SH-SY5Y (cell line): ENCODE measurements around the gene EFCAB12.

Experiments used
- GATA2 ChIP-seq: IDR thresholded peaks from 2 replicates; pipeline ENCODE4 v1.6.1; 2011; ENCODE audit warnings: mild to moderate bottlenecking, low read depth, low read length
- GATA3 ChIP-seq: IDR thresholded peaks from 2 replicates; pipeline ENCODE4 v1.6.1; 2011; ENCODE audit warnings: low read depth, mild to moderate bottlenecking, low read length, moderate library complexity

- TF ChIP-seq GATA3 (no peak), GATA2 (no peak)
Measured at GRCh38 chr3:129404610-129405009, 23.8 kb downstream of the EFCAB12 start.
